Measurements from ENCODE around the gene ENPEP. TPM values are rescaled to one million over a fixed set of nuclear protein-coding genes. Genes with fewer than 3 reads are reported as not detected.
"Not testable (repeated sequence)": the region's sequence is repeated elsewhere in the genome, so short reads cannot be mapped to it uniquely, and the experiment has no call there.

ENPEP gene
- total RNA-seq, 2 donors from 2014 or later = 0.78 to 4.0 TPM

DNA sequence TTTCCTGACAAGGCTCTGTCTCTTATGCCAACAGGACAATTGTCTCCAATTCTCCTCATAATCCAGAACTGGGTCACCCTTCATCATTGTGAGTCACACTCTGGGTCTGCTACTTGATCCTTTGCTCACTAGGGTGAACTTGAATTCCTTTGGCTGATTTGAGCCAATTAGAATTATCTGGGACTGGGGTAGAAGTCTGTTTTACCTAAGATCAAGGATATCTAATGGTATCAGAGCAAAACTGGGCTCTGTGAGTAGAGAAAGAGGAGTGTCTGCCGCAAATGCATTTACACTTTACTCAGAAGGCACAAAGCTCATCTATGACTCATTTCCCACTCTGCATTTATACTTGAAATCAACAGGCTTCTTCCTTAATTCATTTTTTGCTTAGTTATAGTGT, 74.3 kb downstream of the ENPEP start:
- no peak overlapping the region for H3K4me3 ChIP-seq
- WGBS, 2 donors = 94 to 97% methylated on average over 1 of the region's 1 CpG
- intact Hi-C loops (cut with DNase I) = no loop called here
- TF ChIP-seq POLR2A (IDR thresholded peaks at IDR 0.05) = no peak
- TF ChIP-seq, protein P1, sequence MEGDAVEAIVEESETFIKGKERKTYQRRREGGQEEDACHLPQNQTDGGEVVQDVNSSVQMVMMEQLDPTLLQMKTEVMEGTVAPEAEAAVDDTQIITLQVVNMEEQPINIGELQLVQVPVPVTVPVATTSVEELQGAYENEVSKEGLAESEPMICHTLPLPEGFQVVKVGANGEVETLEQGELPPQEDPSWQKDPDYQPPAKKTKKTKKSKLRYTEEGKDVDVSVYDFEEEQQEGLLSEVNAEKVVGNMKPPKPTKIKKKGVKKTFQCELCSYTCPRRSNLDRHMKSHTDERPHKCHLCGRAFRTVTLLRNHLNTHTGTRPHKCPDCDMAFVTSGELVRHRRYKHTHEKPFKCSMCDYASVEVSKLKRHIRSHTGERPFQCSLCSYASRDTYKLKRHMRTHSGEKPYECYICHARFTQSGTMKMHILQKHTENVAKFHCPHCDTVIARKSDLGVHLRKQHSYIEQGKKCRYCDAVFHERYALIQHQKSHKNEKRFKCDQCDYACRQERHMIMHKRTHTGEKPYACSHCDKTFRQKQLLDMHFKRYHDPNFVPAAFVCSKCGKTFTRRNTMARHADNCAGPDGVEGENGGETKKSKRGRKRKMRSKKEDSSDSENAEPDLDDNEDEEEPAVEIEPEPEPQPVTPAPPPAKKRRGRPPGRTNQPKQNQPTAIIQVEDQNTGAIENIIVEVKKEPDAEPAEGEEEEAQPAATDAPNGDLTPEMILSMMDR (IDR thresholded peaks at IDR 0.05) = no peak
- H3K9me3 ChIP-seq = no peaks in the 10 kb centered on the region
- no peaks in the 10 kb centered on the region for H3K36me3 ChIP-seq (replicated peaks in 1 of 2; ENCODE audit: insufficient read depth in 1 of 2, low read depth in 2 of 2)
- H3K4me1 ChIP-seq = no peaks in the 10 kb centered on the region
- H3K27me3 ChIP-seq = no peaks in the 10 kb centered on the region
- H3K27ac ChIP-seq = no peak overlapping the region
- ATAC-seq = no peak
- no peak for DNase-seq

DNA sequence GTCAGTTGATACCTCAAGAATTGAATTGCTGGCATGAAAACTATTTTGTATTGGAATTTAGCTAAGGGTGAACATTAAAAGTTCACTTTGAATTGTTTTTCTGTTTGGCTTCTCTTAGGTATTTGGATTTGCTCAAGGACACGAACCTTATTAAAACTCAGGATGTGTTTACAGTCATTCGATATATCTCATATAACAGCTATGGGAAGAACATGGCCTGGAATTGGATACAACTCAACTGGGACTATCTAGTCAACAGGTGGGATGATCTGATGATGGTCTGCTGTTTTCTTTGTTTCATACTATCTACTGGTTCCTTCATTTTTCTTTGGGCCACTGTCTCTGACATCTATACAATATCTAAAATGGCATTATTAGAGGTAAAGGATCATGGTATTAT, 77.2 kb downstream of the ENPEP start:
- Histone ChIP-seq H3K4me1 (no peaks in the 10 kb centered on the region), H3K36me3 (replicated peaks in 1 of 2; ENCODE audit: insufficient read depth in 1 of 2, low read depth in 2 of 2) (no peaks in the 10 kb centered on the region), H3K9me3 (no peaks in the 10 kb centered on the region), H3K4me3 (no peak overlapping the region), H3K27me3 (no peaks in the 10 kb centered on the region), H3K27ac (no peak overlapping the region)
- DNase-seq (no peak), ATAC-seq (no peak)
- intact Hi-C loops (cut with DNase I) = no loop called here
- 42 to 48% methylated on average over 2 of the region's 2 CpGs for WGBS, 2 donors
- TF ChIP-seq POLR2A (IDR thresholded peaks at IDR 0.05) = no peak
- TF ChIP-seq, protein P1 (IDR thresholded peaks at IDR 0.05) = no peak

DNA sequence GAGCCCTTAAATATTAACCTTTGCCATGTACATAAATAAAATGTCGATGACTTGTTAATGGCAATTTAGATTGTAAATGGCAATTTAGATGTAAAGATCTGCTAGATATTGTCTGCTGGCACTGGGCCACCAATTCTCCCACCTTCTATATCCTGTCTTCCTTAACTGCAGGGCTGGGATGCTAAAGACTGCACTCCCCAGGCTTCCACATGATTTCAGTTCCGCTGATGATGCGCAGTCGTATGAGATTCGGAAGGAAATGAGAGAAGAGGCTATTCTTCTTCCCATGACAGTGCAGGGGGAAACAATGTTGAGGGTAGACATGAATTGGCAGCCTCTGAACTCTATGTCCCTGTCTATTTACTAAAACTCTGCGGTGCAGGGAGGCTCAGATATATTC, 91.3 kb downstream of the ENPEP start:
- DNase-seq = no peak
- Histone ChIP-seq H3K9me3 (no peaks in the 10 kb centered on the region), H3K4me3 (no peak overlapping the region), H3K27me3 (no peaks in the 10 kb centered on the region), H3K4me1 (no peaks in the 10 kb centered on the region), H3K36me3 (replicated peaks in 1 of 2; ENCODE audit: insufficient read depth in 1 of 2, low read depth in 2 of 2) (no peaks in the 10 kb centered on the region), H3K27ac (no peak overlapping the region)
- intact Hi-C loops (cut with DNase I) = no loop called here
- 82 to 85% methylated on average over 6 of the region's 6 CpGs for WGBS, 2 donors
- TF ChIP-seq POLR2A (IDR thresholded peaks at IDR 0.05) = no peak
- TF ChIP-seq, protein P1 (IDR thresholded peaks at IDR 0.05) = no peak
- no peak for ATAC-seq

DNA sequence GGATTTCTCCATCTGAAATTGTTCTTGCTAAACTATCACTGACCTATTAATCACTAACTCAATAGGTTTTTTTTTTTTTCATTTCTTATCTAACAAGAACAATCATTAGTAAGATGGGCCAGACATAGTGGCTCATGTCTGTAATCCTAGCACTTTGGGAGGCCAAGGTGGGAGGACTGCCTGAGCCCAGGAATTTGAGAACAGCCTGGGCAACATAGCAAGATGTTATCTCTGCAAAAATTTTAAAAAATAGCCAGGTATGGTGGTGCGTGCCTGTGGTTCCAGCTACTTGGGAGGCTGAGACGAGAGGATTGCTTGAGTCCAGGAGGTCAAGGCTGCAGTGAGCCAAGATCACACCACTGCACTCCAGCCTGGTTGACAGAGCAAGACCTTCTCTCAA, 100.7 kb downstream of the ENPEP start:
- ATAC-seq; intact Hi-C loops (cut with DNase I): not testable (repeated sequence)

DNA sequence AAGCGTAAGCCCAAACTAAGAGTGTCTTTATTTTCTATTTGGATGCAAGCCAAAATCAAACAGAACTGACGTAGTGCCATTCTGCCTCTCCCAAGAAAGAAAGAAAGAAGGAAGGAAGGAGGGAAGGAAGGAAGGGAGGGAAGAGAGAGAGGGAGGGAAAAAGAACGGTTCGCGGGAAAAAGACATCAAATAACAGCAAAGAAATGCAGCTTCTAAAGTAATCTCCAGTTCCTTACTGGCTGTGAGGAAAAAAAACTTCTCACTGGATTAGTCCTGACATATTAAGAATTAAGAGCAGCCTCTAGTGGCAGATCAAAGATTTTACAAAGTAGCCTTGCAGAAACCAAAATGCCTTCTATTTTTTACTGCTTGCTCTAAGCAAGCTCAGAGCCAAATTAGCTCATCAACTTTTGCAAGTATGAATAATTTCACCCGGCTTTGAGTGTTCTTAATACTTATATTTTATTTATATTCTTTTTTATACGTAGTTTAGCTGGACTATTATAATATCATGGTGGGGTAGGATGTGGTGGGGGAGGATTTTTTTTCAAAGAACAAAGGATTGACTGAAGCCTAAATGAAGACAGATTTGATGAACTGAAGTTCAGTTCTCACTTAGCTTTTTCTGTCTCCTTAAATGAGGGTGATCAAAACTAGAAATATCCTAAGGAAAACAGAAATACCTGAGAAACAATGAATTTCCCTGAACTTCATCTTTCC, 110.3 kb downstream of the ENPEP start:
- no peak for TF ChIP-seq POLR2A (IDR thresholded peaks at IDR 0.05)
- TF ChIP-seq, protein P1 (IDR thresholded peaks at IDR 0.05) = peak in 5 of 7 experiments; percentile 17 to 37 (median 24)
- Histone ChIP-seq H3K27ac (no peak overlapping the region), H3K36me3 (replicated peaks in 1 of 2; ENCODE audit: insufficient read depth in 1 of 2, low read depth in 2 of 2) (no peaks in the 10 kb centered on the region), H3K9me3 (no peaks in the 10 kb centered on the region), H3K4me3 (no peak overlapping the region), H3K4me1 (no peaks in the 10 kb centered on the region), H3K27me3 (no peaks in the 10 kb centered on the region)
- ATAC-seq (no peak), DNase-seq (no peak)
- WGBS, 2 donors = 18 to 19% methylated on average over 7 of the region's 7 CpGs
- intact Hi-C loops (cut with DNase I) = no loop called here

More for the DNA sequence above, 100.7 kb downstream of the ENPEP start:
- DNase-seq; H3K4me1 ChIP-seq; H3K4me3 ChIP-seq; H3K27me3 ChIP-seq; H3K36me3 ChIP-seq (replicated peaks in 1 of 2; ENCODE audit: insufficient read depth in 1 of 2, low read depth in 2 of 2); H3K27ac ChIP-seq; H3K9me3 ChIP-seq: not testable (repeated sequence)
- WGBS, 2 donors = 78 to 86% methylated on average over 2 of the region's 2 CpGs
